ENCODE data around the gene OFD1.

Gene OFD1

GRCh38 chrX:13750204-13750603, 15.7 kb downstream of the OFD1 start:
- DNase-seq (ENCODE audit: low read depth in 2 of 2, low spot score in 1 of 2), result no peak

GRCh38 chrX:13750812-13751211, 16.3 kb downstream of the OFD1 start:
- no peak for DNase-seq (ENCODE audit: low read depth in 2 of 2, low spot score in 1 of 2)

GRCh38 chrX:13752141-13752540, 17.6 kb downstream of the OFD1 start:
- no peak for DNase-seq (ENCODE audit: low read depth in 2 of 2, low spot score in 1 of 2)

GRCh38 chrX:13752646-13753045, 18.1 kb downstream of the OFD1 start:
- no peak for DNase-seq (ENCODE audit: low read depth in 2 of 2, low spot score in 1 of 2)

- DNase-seq (ENCODE audit: low read depth in 2 of 2, low spot score in 1 of 2), result no peak
These were observed 20.2 kb downstream of the OFD1 start for GRCh38 chrX:13754765-13755164.

- DNase-seq (ENCODE audit: low read depth in 2 of 2, low spot score in 1 of 2), result no peak
These were observed 20.7 kb downstream of the OFD1 start for GRCh38 chrX:13755254-13755653.

GRCh38 chrX:13756381-13756780, 21.8 kb downstream of the OFD1 start:
- no peak for DNase-seq (ENCODE audit: low read depth in 2 of 2, low spot score in 1 of 2)

- no peak for DNase-seq (ENCODE audit: low read depth in 2 of 2, low spot score in 1 of 2)
These were observed 24.7 kb downstream of the OFD1 start for GRCh38 chrX:13759152-13759718.

GRCh38 chrX:13760426-13760825, 25.9 kb downstream of the OFD1 start:
- DNase-seq (ENCODE audit: low read depth in 2 of 2, low spot score in 1 of 2), result no peak

GRCh38 chrX:13761606-13762414, 27.3 kb downstream of the OFD1 start:
- no peak for DNase-seq (ENCODE audit: low read depth in 2 of 2, low spot score in 1 of 2)

- DNase-seq (ENCODE audit: low read depth in 2 of 2, low spot score in 1 of 2), result no peak
These were observed 28.9 kb downstream of the OFD1 start for GRCh38 chrX:13763489-13763888.

- DNase-seq (ENCODE audit: low read depth in 2 of 2, low spot score in 1 of 2), result no peak
These were observed 29.7 kb downstream of the OFD1 start for GRCh38 chrX:13764281-13764680.

- no peak for DNase-seq (ENCODE audit: low read depth in 2 of 2, low spot score in 1 of 2)
These were observed 30.2 kb downstream of the OFD1 start for GRCh38 chrX:13764765-13765164.

GRCh38 chrX:13768939-13769338, 34.4 kb downstream of the OFD1 start:
- DNase-seq (ENCODE audit: low read depth in 2 of 2, low spot score in 1 of 2), result no peak

GRCh38 chrX:13770013-13770535, 35.5 kb downstream of the OFD1 start:
- DNase-seq (ENCODE audit: low read depth in 2 of 2, low spot score in 1 of 2), result no peak

GRCh38 chrX:13774696-13775095, 40.1 kb downstream of the OFD1 start:
- no peak for DNase-seq (ENCODE audit: low read depth in 2 of 2, low spot score in 1 of 2)

- DNase-seq (ENCODE audit: low read depth in 2 of 2, low spot score in 1 of 2), result no peak
These were observed 41.3 kb downstream of the OFD1 start for GRCh38 chrX:13775837-13776236.

- DNase-seq (ENCODE audit: low read depth in 2 of 2, low spot score in 1 of 2), result no peak
These were observed 41.8 kb downstream of the OFD1 start for GRCh38 chrX:13776387-13776786.

GRCh38 chrX:13778916-13779315, 44.4 kb downstream of the OFD1 start:
- no peak for DNase-seq (ENCODE audit: low read depth in 2 of 2, low spot score in 1 of 2)

- DNase-seq (ENCODE audit: low read depth in 2 of 2, low spot score in 1 of 2), result no peak
These were observed 46.4 kb downstream of the OFD1 start for GRCh38 chrX:13780868-13781427.

- no peak for DNase-seq (ENCODE audit: low read depth in 2 of 2, low spot score in 1 of 2)
These were observed 51.5 kb downstream of the OFD1 start for GRCh38 chrX:13786048-13786447.

Data from stimulated activated CD8-positive, alpha-beta memory T cell treated with anti-CD3 and anti-CD28 coated beads, Interleukin-4, amount 100 ng/mL, for 1 hour (primary cell).